Urinary bladder (tissue), 4 donors: ENCODE results near the gene OR1E1. TPM values are rescaled to one million over a fixed set of nuclear protein-coding genes. Genes with fewer than 3 reads are reported as not detected.
"Not testable (repeated sequence)": the region's sequence is repeated elsewhere in the genome, so short reads cannot be mapped to it uniquely, and the experiment has no call there.

Experiments used
- DNase-seq: peaks from one replicate; pipeline ENCODE4 v3.0.0-alpha.2; 2015; ENCODE audit errors: extremely low spot score
- H3K27ac ChIP-seq: one replicate; pipeline ENCODE4 v1.5.1; 2013; ENCODE audit warnings: low read depth, mild to moderate bottlenecking, moderate library complexity
- H3K36me3 ChIP-seq: one replicate; pipeline ENCODE4 v1.6.1; 2013; ENCODE audit warnings: mild to moderate bottlenecking, moderate library complexity; ENCODE audit not compliant: insufficient read depth
- H3K4me1 ChIP-seq: one replicate; pipeline ENCODE4 v1.6.1; 2013; ENCODE audit warnings: mild to moderate bottlenecking, moderate library complexity; ENCODE audit not compliant: insufficient read depth
- H3K4me3 ChIP-seq: one replicate; pipeline ENCODE4 v1.5.1; 2013; ENCODE audit warnings: low read depth, low read length
- WGBS: extraction: QIAGEN DNeasy Blood & Tissue Kit; methylation state at CpG from one replicate; pipeline ENCODE4 v1.1.7; 2013; 5-methylcytosine and 5-hydroxymethylcytosine counted together
- polyA plus RNA-seq: library from polyadenylated mRNA; stranded (reverse); fragments of 200-250 nt; gene quantifications from one replicate; pipeline ENCODE4 v1.2.3, GENCODE V29; 2013
- total RNA-seq: library from RNA; depleted of rRNA; stranded (reverse); fragments of >200 nt; gene quantifications from one replicate; pipeline ENCODE4 v1.2.3, GENCODE V29; 2014
- donor health status: healthy with polysubstance abuse.
- donor health status: healthy.

The OR1E1 gene, protein sequence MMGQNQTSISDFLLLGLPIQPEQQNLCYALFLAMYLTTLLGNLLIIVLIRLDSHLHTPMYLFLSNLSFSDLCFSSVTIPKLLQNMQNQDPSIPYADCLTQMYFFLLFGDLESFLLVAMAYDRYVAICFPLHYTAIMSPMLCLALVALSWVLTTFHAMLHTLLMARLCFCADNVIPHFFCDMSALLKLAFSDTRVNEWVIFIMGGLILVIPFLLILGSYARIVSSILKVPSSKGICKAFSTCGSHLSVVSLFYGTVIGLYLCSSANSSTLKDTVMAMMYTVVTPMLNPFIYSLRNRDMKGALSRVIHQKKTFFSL
- total RNA-seq (not detected), polyA plus RNA-seq (not detected)

DNA sequence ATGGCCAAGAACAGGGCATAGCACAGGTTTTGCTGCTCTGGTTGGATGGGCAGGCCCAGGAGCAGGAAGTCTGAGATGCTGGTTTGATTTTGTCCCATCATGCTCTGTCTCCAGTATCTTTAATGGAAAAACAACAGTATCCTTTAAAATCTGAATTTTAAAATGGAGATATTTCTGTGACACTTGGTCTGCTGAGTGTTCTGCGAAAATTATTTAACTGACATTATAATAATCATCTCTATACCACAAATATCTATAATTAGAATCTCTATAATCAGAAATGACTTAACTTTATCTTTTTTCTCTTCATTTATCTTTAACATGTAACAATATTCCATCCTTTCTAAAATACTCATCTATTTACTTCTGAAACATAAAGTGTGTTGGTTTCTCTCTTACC, at the start of gene OR1E1:
Gene OR1E1 (minus strand): TSS at position 101 of the 400 bp plus-strand sequence. CDS start 0 bp downstream, at position 101.
- Histone ChIP-seq H3K36me3 (no peaks in the 10 kb centered on the region), H3K27ac (no peak within 1 kb of the TSS), H3K4me1 (no peaks in the 10 kb centered on the region), H3K4me3 (no peak within 1 kb of the TSS)
- DNase-seq, result no peak
- WGBS, result 78% methylated on average over 1 of the region's 1 CpG

DNA sequence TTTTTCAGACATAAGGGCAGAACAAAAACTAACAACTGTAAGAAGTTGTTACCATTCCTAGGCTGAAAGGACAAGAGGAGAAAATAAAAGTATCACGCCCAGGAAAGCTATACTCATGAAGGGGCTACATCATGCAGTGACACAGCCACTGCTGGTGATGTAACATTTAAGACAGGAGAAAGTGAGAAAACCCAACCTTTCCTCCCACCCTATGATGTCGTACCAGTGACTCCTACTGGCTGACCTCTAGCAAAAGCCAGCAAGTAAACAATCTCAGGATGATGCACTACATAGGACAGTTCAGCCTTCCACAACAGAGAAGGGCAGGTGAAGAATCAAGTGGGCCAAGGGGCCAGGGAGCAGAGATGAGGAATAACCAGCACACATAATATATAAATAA, 49.4 kb upstream of the OR1E1 start:
- no peaks in the 10 kb centered on the region for H3K4me1 ChIP-seq
- DNase-seq, result no peak
- no peaks in the 10 kb centered on the region for H3K36me3 ChIP-seq
- no peak overlapping the region for H3K4me3 ChIP-seq
- no peak overlapping the region for H3K27ac ChIP-seq
- 56% methylated on average over 2 of the region's 2 CpGs for whole genome bisulfite sequencing

DNA sequence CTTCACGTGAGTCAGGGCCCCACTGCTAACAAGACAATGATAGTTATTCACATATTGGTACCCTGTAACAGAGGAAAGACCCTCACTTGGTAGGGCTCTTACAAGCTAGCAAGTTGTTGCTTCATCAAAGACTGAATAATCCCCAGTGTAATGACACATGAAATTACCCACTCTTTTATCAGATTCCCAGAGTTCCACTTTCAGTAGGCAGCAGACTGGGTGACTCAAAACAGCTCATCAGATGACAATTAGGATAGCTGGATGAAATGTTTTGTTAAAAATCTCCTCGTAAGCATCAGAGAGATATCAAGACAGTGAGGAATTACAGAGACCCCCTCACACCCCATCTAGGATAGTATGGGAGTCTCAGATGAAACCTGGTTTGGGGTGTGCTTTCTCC, 42.2 kb upstream of the OR1E1 start:
- H3K27ac ChIP-seq, result no peak overlapping the region
- no peak for DNase-seq

DNA sequence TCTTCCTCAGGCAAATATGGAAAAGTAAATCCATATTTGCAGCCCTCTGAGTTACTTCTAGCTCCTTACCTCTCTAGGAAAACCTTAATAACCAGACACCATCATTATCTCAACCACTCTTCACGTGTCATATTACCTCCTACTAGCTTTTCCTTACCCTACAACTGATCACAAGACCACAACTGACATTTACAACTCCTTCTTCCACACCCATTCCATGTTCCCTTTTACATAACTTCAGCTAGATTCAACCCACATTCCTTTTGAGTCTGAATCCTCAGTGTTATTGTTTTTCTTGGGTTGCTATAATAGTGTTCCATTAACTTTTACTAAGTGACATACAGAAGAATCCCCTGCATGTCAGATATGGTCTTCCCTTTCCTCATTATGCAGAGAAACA, 40.2 kb upstream of the OR1E1 start:
- no peaks in the 10 kb centered on the region for H3K4me1 ChIP-seq
- H3K36me3 ChIP-seq, result no peaks in the 10 kb centered on the region
- no peak for DNase-seq
- 58% methylated on average over 1 of the region's 1 CpG for WGBS
- no peak overlapping the region for H3K27ac ChIP-seq
- H3K4me3 ChIP-seq, result no peak overlapping the region

More for the DNA sequence above, 42.2 kb upstream of the OR1E1 start:
- Histone ChIP-seq H3K4me3 (no peak overlapping the region), H3K4me1 (no peaks in the 10 kb centered on the region), H3K36me3 (no peaks in the 10 kb centered on the region)
- 54% methylated on average over 2 of the region's 2 CpGs for WGBS

DNA sequence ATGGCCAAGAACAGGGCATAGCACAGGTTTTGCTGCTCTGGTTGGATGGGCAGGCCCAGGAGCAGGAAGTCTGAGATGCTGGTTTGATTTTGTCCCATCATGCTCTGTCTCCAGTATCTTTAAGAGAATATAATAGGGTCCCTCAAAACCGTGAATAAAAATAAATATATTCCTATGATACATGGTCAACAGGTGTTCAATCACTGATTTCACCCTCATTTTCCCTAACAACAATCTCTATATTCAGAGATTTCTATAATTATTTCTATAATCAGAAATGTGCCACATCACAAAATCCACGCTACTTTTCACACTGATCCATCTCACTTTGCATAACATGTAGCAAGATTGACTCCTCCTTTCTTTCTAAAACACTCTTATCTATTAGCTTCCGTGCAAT, 35.5 kb upstream of the OR1E1 start, which contains the start of gene OR1E2:
Gene OR1E2 (minus strand): TSS at position 101 of the 400 bp plus-strand sequence. CDS start 0 bp downstream, at position 101.
- Histone ChIP-seq H3K4me1 (no peaks in the 10 kb centered on the region), H3K4me3 (no peak within 1 kb of the TSS), H3K27ac (no peak within 1 kb of the TSS), H3K36me3 (no peaks in the 10 kb centered on the region)
- DNase-seq, result no peak
- 78% methylated on average over 3 of the region's 3 CpGs for WGBS

DNA sequence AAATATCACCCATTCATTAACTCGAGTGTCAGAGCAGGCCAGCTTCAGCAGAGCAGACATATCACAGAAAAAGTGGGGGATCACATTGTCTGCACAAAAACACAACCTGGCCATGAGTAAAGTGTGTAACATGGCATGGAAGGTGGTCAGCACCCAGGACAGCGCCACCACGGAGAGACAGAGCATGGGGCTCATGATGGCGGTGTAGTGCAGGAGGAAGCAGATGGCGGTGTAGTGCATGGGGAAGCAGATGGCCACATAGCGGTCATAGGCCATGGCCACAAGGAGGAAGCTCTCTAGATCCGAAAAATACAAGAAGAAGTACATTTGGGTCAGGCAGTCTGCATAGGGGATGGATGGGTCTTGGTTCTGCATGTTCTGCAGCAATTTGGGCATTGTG, 35.0 kb upstream of the OR1E1 start:
- H3K4me3 ChIP-seq, result not testable (repeated sequence)

DNA sequence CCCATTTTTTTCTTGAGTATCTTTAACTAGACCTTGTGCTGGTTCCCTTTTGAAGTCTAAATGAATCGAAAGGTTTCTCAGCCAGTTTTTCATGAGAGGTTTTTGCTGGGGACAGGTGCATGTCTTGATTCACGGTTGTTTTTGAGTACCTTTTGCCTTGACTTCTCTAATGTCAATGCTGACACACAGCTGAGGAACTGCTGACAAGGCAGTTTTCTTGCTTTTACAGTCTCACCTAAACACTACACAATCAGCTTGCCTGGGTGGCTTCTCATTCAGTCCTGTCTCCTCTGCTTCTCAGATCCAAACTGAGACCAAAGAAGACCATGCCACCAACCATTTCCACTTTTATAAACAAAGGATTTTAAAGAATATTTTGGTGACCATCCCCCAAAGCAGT, 20.0 kb upstream of the OR1E1 start:
- Histone ChIP-seq H3K4me3 (no peak overlapping the region), H3K36me3 (no peaks in the 10 kb centered on the region), H3K27ac (no peak overlapping the region), H3K4me1 (no peaks in the 10 kb centered on the region)
- 79% methylated on average over 2 of the region's 2 CpGs for WGBS
- DNase-seq, result no peak

More for the DNA sequence above, 35.0 kb upstream of the OR1E1 start:
- not testable (repeated sequence) for H3K27ac ChIP-seq, DNase-seq, H3K4me1 ChIP-seq, H3K36me3 ChIP-seq
- 33% methylated on average over 7 of the region's 7 CpGs for WGBS

DNA sequence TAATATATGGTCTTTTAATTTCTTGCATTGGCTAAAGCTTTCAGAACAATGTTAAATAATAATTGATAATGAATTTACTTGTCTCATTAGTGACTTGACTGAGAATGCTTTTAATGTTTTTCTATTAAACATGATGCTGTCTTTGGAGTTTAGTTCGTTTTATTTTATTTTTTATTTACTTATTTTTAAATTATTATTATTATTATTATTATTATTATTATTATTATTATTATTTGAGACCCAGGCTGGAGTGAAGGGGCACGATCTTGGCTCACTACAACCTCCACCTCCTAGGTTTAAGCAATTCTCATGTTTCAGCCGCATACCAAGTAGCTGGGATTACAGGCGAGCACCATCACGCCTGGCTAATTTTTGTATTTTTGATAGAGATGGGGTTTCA, 17.4 kb upstream of the OR1E1 start:
- DNase-seq, result no peak
- H3K36me3 ChIP-seq, result no peaks in the 10 kb centered on the region
- WGBS, result 81% methylated on average over 5 of the region's 5 CpGs

DNA sequence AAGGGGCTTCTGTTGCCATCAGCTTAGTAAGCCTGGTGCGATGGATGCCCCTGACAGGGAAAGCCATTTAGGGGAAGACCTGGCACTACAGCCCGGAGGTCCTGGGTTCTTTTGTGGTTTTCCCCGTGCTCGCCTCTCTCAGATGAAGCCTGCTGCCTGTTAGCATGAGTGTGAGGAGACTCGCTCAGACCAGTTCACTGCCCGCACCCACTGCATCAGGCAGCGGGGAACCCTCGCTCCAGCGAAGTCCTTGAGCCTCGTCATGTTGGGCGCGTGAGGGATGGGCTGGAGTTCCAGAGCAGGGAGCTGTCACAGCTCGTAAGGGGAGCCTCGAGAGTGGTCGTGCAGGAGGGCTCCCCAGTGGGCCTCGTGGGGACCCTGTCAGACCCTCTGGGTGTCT, 14.0 kb upstream of the OR1E1 start:
- H3K27ac ChIP-seq, H3K4me3 ChIP-seq, DNase-seq, H3K36me3 ChIP-seq, H3K4me1 ChIP-seq: not testable (repeated sequence)
- 56% methylated on average over 3 of the region's 16 CpGs for WGBS

More for the DNA sequence above, 17.4 kb upstream of the OR1E1 start:
- H3K27ac ChIP-seq, result no peak overlapping the region
- H3K4me1 ChIP-seq, result no peaks in the 10 kb centered on the region
- H3K4me3 ChIP-seq, result no peak overlapping the region

DNA sequence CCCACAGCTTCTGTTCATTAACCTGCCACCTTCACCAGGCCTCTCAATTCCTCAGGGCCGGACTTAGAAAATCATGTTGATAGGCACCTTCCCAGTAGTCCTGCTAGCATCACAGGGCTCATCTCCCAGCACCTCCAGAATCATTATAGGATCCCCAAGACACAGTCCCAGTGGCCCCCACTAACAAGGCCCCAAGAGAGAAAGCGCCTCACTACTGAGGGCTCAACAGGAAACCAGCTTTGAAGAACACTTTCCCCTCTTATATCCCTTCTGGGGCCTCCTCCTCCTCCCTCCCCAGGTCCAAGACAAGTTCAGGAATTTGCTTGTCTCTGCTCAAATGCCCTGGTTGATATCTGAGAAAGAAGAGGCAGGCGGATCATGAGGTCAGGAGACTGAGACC, 12.9 kb upstream of the OR1E1 start, which contains the start of gene OR3A3:
Gene OR3A3 (plus strand): TSS at position 301 of the 400 bp plus-strand sequence.
- no peaks in the 10 kb centered on the region for H3K36me3 ChIP-seq
- H3K27ac ChIP-seq, result no peak within 1 kb of the TSS
- H3K4me3 ChIP-seq, result no peak within 1 kb of the TSS
- 82% methylated on average over 3 of the region's 3 CpGs for WGBS
- DNase-seq, result no peak
- H3K4me1 ChIP-seq, result no peaks in the 10 kb centered on the region

DNA sequence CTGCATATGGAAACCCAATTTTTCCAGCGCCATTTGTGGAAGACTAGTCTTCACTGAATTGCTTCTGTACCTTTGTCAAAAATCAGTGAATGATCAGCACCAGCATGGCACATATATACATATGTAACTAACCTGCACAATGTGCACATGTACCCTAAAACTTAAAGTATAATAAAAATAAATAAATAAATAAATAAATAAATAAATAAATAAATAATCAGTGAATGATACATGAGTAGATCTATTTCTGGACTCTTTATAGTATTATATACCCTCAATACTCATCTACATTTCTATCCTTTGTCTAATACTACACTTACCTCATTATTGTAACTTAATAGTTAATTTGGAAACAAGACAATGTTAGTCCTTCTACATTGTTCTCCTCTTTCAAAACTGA, 5.6 kb upstream of the OR1E1 start:
- 67% methylated on average over 1 of the region's 1 CpG for WGBS
- not testable (repeated sequence) for H3K4me1 ChIP-seq, H3K27ac ChIP-seq, DNase-seq, H3K4me3 ChIP-seq, H3K36me3 ChIP-seq

DNA sequence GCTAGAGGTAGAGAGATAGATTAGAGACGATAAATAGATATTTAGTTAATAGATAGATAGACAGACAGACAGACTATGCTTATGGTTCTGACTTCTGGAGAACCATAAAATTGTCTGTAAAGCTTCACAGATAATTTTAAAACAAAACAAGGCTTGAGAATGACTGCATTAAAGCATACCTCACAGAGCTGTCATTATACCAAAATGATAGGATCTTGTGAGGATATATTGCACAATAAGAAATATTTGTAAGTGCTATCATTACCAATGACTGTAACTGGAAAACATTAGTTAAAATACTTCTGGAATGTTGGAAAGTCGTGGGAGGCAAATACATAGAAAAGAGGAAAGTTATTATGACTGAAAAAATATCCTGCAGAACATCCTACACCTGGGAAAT, 3.6 kb upstream of the OR1E1 start:
- no peak for DNase-seq
- 57% methylated on average over 2 of the region's 2 CpGs for WGBS
- no peak overlapping the region for H3K4me3 ChIP-seq
- H3K27ac ChIP-seq, result no peak overlapping the region
- no peaks in the 10 kb centered on the region for H3K4me1 ChIP-seq
- no peaks in the 10 kb centered on the region for H3K36me3 ChIP-seq

DNA sequence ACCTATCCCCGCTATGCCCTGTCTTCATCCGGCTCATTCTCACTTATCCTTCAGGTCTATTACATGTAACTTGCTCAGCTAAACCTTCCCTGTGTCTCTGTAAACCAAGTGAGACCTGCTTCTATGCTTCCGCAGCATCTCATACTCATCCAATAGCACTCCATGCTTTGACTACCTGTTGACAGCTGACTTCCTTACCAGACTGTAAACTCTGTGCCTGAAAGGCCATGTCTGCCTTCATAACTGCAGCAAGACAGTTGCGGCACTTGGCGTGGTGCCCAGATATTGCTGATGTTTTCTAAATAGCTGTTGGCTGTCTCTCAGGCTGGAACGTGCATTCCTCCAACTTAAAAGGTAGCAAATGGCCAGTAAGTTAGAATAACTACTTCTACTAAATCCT, 1.8 kb upstream of the OR1E1 start:
- DNase-seq, result no peak
- Histone ChIP-seq H3K4me3 (no peak overlapping the region), H3K36me3 (no peaks in the 10 kb centered on the region), H3K4me1 (no peaks in the 10 kb centered on the region), H3K27ac (no peak overlapping the region)
- 38% methylated on average over 6 of the region's 6 CpGs for WGBS

DNA sequence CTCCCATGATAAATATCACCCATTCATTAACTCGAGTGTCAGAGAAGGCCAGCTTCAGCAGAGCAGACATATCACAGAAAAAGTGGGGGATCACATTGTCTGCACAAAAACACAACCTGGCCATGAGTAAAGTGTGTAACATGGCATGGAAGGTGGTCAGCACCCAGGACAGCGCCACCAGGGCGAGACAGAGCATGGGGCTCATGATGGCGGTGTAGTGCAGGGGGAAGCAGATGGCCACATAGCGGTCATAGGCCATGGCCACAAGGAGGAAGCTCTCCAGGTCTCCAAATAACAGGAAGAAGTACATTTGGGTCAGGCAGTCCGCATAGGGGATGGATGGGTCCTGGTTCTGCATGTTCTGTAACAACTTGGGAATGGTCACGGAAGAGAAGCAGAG, 409 bp downstream of the OR1E1 start:
- not testable (repeated sequence) for H3K4me3 ChIP-seq, H3K36me3 ChIP-seq, H3K4me1 ChIP-seq, DNase-seq, H3K27ac ChIP-seq
- 45% methylated on average over 7 of the region's 7 CpGs for WGBS
